Measurements from ENCODE around the gene E2F2.
A peak's percentile ranks its signal among the peaks of the same experiment; 100 is the strongest.
"Not testable (repeated sequence)": the region's sequence is repeated elsewhere in the genome, so short reads cannot be mapped to it uniquely, and the experiment has no call there.

E2F2 gene

DNA sequence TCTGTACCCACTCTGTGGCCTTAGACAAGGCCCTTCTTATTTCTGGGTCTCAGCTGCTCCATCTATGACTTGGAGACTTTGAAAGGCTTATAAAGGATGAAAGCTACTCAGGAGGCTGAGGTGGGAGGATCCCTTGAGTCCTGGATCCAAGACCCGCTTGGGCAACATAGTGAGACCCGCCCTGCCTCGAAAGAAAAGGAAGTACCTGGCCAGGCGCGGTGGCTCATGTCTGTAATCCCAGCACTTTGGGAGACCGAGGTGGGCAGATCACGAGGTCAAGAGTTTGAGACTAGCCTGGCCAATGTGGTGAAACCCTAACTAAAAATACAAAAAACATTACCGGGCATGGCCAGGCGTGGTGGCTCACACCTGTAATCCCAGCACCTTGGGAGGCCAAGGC lies 14.8 kb upstream of the E2F2 start:
- no peak for DNase-seq

GRCh38 chr1:23544444-23545389 lies 13.7 kb upstream of the E2F2 start:
- peak; percentile 74 to 78 for DNase-seq

DNA sequence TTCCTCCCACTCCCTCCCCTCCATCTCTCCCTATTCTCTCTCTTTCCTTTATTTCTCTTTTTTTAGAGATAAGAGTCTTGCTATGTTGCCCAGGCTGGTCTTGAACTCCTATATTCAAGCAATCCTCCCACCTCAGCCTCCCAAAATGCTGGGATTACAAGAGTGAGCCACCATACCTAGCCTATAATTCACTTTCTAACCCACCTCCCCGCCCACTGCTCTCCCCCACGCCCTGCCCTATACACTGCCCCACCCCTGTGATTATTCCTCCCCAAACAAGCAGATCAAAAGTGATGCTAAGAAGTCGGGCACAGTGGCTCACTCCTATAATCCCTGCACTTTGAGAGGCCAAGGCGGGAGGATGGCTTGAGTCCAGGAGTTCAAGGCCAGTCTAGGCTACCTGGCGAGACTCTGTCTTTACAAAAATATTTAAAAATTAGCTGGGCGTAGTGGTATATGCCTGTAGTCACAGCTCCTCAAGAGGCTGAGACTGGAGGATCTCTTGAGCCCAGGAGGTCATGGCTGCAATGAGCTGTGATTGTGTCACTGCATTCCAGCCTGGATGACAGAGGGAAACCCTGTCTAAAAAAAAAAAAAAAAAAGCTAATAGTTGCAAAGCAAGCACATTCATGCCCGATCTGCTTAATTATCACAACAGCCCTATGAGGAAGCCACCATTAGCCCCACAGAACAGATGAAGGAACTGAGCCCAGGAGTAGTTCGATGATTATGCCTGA lies 12.8 kb upstream of the E2F2 start:
- DNase-seq = no peak

- not testable (repeated sequence) for DNase-seq
Observed at GRCh38 chr1:23542940-23543339, 11.9 kb upstream of the E2F2 start.

DNA sequence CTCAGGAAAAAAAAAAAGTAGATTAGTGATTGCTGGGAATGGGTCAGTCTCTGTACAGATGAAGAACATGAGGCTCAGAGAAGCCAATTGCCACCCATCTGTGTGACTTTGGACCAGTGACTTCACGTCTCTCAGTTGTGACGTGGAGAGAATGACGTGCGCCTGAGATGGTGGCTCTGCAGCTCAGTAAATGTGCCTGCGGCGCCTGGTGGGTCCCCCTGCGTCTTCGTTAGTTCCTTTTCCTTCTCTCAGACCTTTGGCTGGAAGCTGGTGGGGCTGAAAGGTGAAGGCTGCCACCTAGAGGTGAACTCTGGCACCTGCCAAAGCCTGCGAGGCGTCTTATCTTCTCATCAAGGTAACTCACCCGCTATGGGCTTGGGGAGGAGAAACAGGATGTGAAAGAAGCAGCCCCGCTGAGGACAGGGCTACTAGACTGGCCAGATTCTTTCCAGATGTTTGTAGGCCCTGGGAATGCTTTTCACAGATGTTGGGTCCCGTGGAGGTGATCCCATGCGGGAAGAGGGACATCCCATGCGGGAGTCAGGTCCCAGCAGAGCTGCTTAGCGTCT lies 8.7 kb upstream of the E2F2 start:
- peak; percentile 96 to 97 for DNase-seq

- no peak for DNase-seq
Observed at GRCh38 chr1:23537296-23537973, 6.4 kb upstream of the E2F2 start.

DNA sequence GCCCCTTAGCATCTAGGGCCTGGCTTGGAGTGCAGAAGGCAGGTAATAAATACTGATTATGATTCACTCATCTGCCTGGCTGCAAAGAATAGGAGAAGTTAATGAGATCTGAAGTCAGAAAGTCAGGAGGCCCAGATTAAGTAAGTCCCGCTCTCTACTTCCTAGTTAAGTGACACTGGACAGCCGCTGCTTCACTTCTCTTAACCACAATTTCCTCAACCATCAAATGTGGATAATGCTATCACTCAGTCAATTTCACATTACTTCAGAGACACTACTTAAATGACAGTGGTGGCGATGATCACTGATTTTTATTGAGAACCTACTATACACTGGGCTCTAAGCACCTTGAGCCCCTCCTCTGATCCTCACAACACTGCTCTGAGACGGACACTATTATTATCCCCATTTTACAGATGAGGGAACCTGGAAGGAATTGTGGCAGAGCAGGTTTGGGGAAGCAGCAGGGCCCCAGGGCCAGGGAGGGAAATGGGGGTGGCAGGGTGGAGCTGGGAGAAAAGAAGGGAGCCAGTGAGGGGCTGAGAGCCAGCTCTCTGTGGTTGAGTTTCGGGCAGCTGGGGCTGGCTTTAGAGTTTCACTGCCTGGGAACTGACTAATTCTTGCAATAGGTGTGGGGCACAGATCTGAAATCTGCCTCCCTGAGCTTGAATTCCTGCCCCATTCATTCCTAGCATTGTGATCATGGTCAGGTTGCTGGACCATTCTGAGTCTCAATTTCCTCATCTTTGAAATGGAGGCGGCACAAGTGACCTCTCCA lies 2.4 kb upstream of the E2F2 start:
- DNase-seq = peak; percentile 89 to 90

DNA sequence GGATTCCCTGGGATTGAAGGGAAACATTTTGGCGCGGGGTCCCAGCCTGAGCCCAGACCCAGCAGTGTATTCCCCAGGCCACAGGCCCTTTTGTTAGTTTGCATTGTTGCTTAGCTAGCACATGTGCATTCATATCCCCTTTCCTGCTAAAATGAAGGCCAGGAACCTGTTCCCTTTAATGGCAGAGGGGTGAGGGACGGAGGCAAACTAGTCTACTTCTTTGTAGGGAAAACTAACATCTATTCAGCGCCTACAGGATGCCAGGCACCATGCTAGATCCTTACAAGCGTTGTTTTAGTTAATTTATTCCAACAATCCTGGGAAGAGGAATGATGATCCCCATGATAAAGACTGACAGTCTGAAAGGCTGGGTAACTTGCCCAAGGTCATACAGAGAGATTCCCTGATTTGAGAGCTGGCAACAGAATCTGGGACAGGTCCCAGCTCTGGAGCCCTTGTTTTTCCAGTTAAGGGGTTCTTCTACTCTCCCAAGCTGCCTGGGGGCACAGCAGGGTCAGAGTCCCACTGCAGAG lies 595 bp upstream of the E2F2 start:
- DNase-seq = no peak

GRCh38 chr1:23530087-23530746 lies 816 bp downstream of the E2F2 start:
- DNase-seq = no peak

GRCh38 chr1:23529146-23530086 lies 1.6 kb downstream of the E2F2 start:
- DNase-seq = no peak

GRCh38 chr1:23528250-23528978 lies 2.6 kb downstream of the E2F2 start:
- peak; percentile 25 to 41 for DNase-seq

DNA sequence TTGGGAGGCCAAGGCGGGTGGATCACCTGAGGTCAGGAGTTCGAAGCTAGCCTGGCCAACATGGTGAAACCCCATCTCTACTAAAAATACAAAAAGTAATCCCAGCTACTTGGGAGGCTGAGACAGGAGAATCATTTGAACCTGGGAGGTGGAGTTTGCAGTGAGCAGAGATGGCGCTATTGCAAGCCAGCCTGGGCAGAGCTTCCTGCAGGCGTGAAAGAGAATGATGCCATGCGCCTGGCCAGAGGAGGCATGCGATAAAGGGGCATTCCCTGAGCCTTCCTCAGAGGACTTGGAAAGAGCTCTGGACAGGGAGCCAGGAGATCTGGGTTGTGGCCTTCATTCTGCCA lies 3.2 kb downstream of the E2F2 start:
- no peak for DNase-seq

GRCh38 chr1:23527366-23527765 lies 3.7 kb downstream of the E2F2 start:
- no peak for DNase-seq

DNA sequence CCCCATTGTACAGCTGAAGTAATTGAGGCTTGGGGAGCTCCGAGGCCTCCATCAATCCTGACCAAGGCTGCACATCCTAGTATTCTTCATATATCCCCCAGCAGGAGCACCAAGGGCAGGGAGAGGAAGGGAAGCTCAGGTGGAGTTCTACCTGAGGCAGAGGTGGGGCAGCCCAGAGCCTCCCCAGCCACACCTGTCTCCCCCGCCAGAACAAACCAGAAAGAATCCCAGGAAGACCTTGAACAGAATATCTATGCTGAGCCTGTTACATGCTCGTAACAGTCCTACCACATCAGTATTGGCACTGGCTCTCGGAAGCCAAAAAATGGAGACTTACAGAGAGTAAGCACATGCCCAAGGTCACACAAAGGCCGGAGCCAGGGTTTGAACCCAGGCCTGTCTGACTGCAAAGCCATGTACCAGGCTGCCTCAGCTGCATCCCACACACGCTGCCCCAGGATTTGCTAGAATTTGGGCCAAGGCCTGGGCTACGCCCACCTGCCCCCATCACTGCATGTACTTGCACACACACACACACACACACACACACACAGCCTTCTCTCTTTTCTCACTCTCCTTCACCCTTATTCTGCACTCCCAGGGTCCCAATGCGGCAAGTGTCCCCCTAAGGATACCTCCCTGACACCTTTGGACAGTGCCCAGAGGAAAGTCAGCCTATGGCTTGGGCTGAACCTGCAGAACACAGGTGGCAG lies 4.5 kb downstream of the E2F2 start:
- DNase-seq = no peak

- no peak for DNase-seq
Observed at GRCh38 chr1:23525558-23526250, 5.3 kb downstream of the E2F2 start.

DNA sequence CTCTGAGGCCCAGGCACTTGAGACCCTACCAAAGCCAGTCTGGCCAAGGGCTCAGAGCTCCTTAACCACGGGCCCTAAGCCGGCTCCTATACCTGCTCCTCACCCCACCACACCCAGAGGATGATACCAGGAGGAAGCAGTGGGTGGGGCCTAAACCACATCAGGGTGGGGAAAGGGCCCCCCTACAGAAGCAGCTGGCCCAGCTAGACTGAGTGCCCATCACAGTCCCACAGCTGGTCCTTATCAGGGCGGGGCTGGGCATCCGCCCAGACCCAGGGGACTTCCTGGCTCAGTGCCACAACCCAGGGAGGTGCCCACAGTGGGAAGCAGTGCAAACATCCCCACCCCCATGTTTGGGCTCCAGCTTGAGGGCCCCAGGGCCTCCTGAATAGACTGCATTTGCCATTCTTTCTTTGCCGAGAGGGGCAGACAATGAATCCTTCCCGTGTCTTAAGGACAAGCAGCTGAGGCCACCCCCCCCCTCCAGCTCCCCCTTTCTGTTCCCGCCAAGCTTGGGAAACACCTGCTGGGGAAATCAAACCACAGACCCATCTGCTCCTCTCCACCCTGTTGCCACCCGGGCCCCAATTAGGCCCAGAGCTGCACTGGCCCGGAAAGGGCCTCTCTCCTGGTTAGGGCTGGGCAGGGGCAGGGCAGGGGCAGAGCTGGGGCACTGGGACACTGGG lies 6.2 kb downstream of the E2F2 start:
- DNase-seq = no peak

- no peak for DNase-seq
Observed at GRCh38 chr1:23524163-23524562, 6.9 kb downstream of the E2F2 start.

Measured in Kasumi-1 (cell line).